T-cell (primary cell): ENCODE data around the gene HSD3B1. TPM values are rescaled to one million over a fixed set of nuclear protein-coding genes. Genes with fewer than 3 reads are reported as not detected.

Source experiments
- ATAC-seq, 4 experiments: fragments of 200-7000 bp in 3 of 4; fragments of 150-1000 bp in 1 of 4; cut with Tn5 transposase; replicated peaks in 1 of 4; 1 replicate in 3 of 4; 2 replicates in 1 of 4; pipeline ENCODE4 v1.10.0; 2021; ENCODE audit warnings: moderate library complexity in 3 of 4, mild to moderate bottlenecking in 2 of 4, moderate number of reproducible peaks in 1 of 4
- CTCF ChIA-PET, 2 donors: fragments of 300-600 bp; sonication (Branson Sonifier 250); formaldehyde crosslinking; loops; one replicate each; lab custom pipeline; 2022; ENCODE audit warnings: antibody characterized with exemption in 2 of 2; lab: Charles Lee
- POLR2A ChIA-PET, 2 donors: fragments of 300-600 bp; sonication (Branson Sonifier 250); formaldehyde crosslinking; loops; one replicate each; lab custom pipeline; 2022; ENCODE audit warnings: antibody characterized with exemption in 2 of 2; lab: Charles Lee
- DNase-seq, 35 experiments: peaks; one replicate each; pipeline versions ENCODE4 v3.0.0 to v3.0.0-alpha.2; 2013 to 2023
- H3K27ac ChIP-seq: one replicate; pipeline ENCODE4 v1.5.1; 2013; ENCODE audit warnings: low read length
- H3K27me3 ChIP-seq, 2 experiments: replicated peaks in 1 of 2; 1 replicate in 1 of 2; 2 replicates in 1 of 2; pipeline versions ENCODE4 v1.6.1 to v1.7.0; 2013; ENCODE audit warnings: low read length in 1 of 2, mixed read lengths in 1 of 2; ENCODE audit not compliant: control insufficient read depth in 2 of 2, insufficient read depth in 2 of 2; ENCODE audit errors: extremely low read depth in 1 of 2
- H3K36me3 ChIP-seq, 2 donors: 1 replicate in 1 of 2; 2 replicates in 1 of 2; pipeline versions ENCODE4 v1.6.1 to v1.7.0; 2013; ENCODE audit warnings: low read length in 1 of 2; ENCODE audit not compliant: control insufficient read depth in 2 of 2, insufficient read depth in 1 of 2; ENCODE audit errors: extremely low read depth in 1 of 2
- H3K4me1 ChIP-seq, 2 experiments: 1 replicate in 1 of 2; 2 replicates in 1 of 2; pipeline versions ENCODE4 v1.6.1 to v1.7.0; 2013; ENCODE audit warnings: low read length in 2 of 2, mixed read lengths in 1 of 2; ENCODE audit not compliant: insufficient read depth in 2 of 2, control insufficient read depth in 1 of 2; ENCODE audit errors: extremely low read depth in 1 of 2
- H3K4me3 ChIP-seq, 2 donors: 1 replicate in 1 of 2; 2 replicates in 1 of 2; pipeline versions ENCODE4 v1.5.1 to v1.7.0; 2013; ENCODE audit warnings: mild to moderate bottlenecking in 2 of 2, low read length in 1 of 2, moderate library complexity in 1 of 2; ENCODE audit not compliant: control insufficient read depth in 1 of 2; ENCODE audit errors: extremely low read depth in 1 of 2
- H3K9me3 ChIP-seq: 2 replicates; pipeline ENCODE4 v1.7.0; 2013
- H3K27ac Mint-ChIP-seq, 2 donors: one replicate each; pipeline ENCODE4 v1.8.0; 2020 to 2021; ENCODE audit warnings: mild to moderate bottlenecking in 2 of 2, mixed read lengths in 2 of 2
- H3K27me3 Mint-ChIP-seq, 2 donors: one replicate each; pipeline ENCODE4 v1.8.0; 2021 to 2022; ENCODE audit warnings: mixed read lengths in 2 of 2
- H3K36me3 Mint-ChIP-seq: one replicate; pipeline ENCODE4 v1.8.0; 2021; ENCODE audit warnings: mixed read lengths
- H3K4me1 Mint-ChIP-seq, 3 donors: one replicate each; pipeline ENCODE4 v1.8.0; 2020 to 2022; ENCODE audit warnings: mixed read lengths in 3 of 3, mild to moderate bottlenecking in 1 of 3
- H3K4me3 Mint-ChIP-seq, 3 donors: one replicate each; pipeline ENCODE4 v1.8.0; 2020 to 2022; ENCODE audit warnings: mild to moderate bottlenecking in 3 of 3, mixed read lengths in 3 of 3, moderate library complexity in 3 of 3
- H3K9me3 Mint-ChIP-seq, 3 donors: one replicate each; pipeline ENCODE4 v1.8.0; 2020 to 2022; ENCODE audit warnings: mixed read lengths in 3 of 3
- WGBS: methylation state at CpG from one replicate; pipeline ENCODE4 v1.1.5; 2013; ENCODE audit warnings: missing lambda C conversion rate; ENCODE audit not compliant: insufficient coverage; 5-methylcytosine and 5-hydroxymethylcytosine counted together
- total RNA-seq, 35 experiments: library from RNA in 6 of 35; stranded (reverse) in 6 of 35; fragments of 120-200 nt in 1 of 35; gene quantifications; one replicate each; pipeline versions ENCODE4 v1.2.1 to v1.2.4 and lab custom pipeline; 2013 to 2026

The HSD3B1 gene
- total RNA-seq, 5 donors from 2014 or later (not counting 1 experiment from before 2014, with no cell fraction given), result not detected

GRCh38 chr1:119535381-119535780 is 28.4 kb downstream of the HSD3B1 start:
- no peaks in the 10 kb centered on the region for H3K4me1 Mint-ChIP-seq
- peaks cover 0 to 10% (median 0%) of the 10 kb centered on the region in 3 donors for H3K9me3 Mint-ChIP-seq
- Histone ChIP-seq H3K4me3 (no peak overlapping the region), H3K4me1 (no peaks in the 10 kb centered on the region), H3K27me3 (peaks cover 0 to 2% of the 10 kb centered on the region in 2 experiments), H3K9me3 (no peaks in the 10 kb centered on the region), H3K27ac (no peak overlapping the region), H3K36me3 (no peaks in the 10 kb centered on the region)
- H3K27me3 Mint-ChIP-seq, result peaks cover 8 to 26% of the 10 kb centered on the region in 2 donors
- ChIA-PET POLR2A (no interaction called here), CTCF (no interaction called here)
- no peak overlapping the region for H3K27ac Mint-ChIP-seq
- H3K36me3 Mint-ChIP-seq, result no peaks in the 10 kb centered on the region
- DNase-seq (no peak), ATAC-seq (no peak)
- whole genome bisulfite sequencing, result no CpG with 5 or more reads among the region's 1 CpG
- H3K4me3 Mint-ChIP-seq, result no peak overlapping the region

- no peak overlapping the region for H3K27ac Mint-ChIP-seq
Measured at GRCh38 chr1:119537966-119538365, 31.0 kb downstream of the HSD3B1 start.

GRCh38 chr1:119539636-119540035 is 32.6 kb downstream of the HSD3B1 start:
- no peak overlapping the region for H3K27ac ChIP-seq
- Mint-ChIP-seq H3K9me3 (no peaks in the 10 kb centered on the region), H3K36me3 (no peaks in the 10 kb centered on the region), H3K4me1 (no peaks in the 10 kb centered on the region), H3K27me3 (peaks cover 4 to 27% of the 10 kb centered on the region in 2 donors), H3K4me3 (no peak overlapping the region), H3K27ac (no peak overlapping the region)
- CTCF ChIA-PET, result interaction anchor here in 1 of 2 donors (0.7 kb wide), 1 partner anchor 172 kb away, joined by 4 read pairs; no protein-coding TSS in a partner anchor
- no peaks in the 10 kb centered on the region for H3K36me3 ChIP-seq
- H3K9me3 ChIP-seq, result no peaks in the 10 kb centered on the region
- DNase-seq (no peak), ATAC-seq (no peak)
- no peaks in the 10 kb centered on the region for H3K4me1 ChIP-seq
- no peak overlapping the region for H3K4me3 ChIP-seq
- no peaks in the 10 kb centered on the region for H3K27me3 ChIP-seq
- POLR2A ChIA-PET, result interaction anchor here in 1 of 2 donors (0.6 kb wide), 1 partner anchor 214 kb away, joined by 6 read pairs; no protein-coding TSS in a partner anchor

More at GRCh38 chr1:119537966-119538365, 31.0 kb downstream of the HSD3B1 start:
- H3K4me1 Mint-ChIP-seq, result no peaks in the 10 kb centered on the region
- H3K27ac ChIP-seq, result no peak overlapping the region
- DNase-seq (no peak), ATAC-seq (no peak)
- peaks cover 0 to 2% of the 10 kb centered on the region in 2 experiments for H3K27me3 ChIP-seq
- no peaks in the 10 kb centered on the region for H3K9me3 ChIP-seq
- H3K27me3 Mint-ChIP-seq, result peaks cover 4 to 24% of the 10 kb centered on the region in 2 donors
- no peaks in the 10 kb centered on the region for H3K36me3 Mint-ChIP-seq
- H3K36me3 ChIP-seq, result no peaks in the 10 kb centered on the region
- no peak overlapping the region for H3K4me3 ChIP-seq
- 44% methylated on average over 1 of the region's 3 CpGs for WGBS
- CTCF ChIA-PET, result no interaction called here
- POLR2A ChIA-PET, result no interaction called here
- H3K4me3 Mint-ChIP-seq, result no peak overlapping the region
- no peaks in the 10 kb centered on the region for H3K4me1 ChIP-seq
- no peaks in the 10 kb centered on the region for H3K9me3 Mint-ChIP-seq

- Histone ChIP-seq H3K27ac (no peak overlapping the region), H3K4me3 (no peak overlapping the region), H3K9me3 (no peaks in the 10 kb centered on the region), H3K4me1 (no peaks in the 10 kb centered on the region), H3K36me3 (no peaks in the 10 kb centered on the region), H3K27me3 (no peaks in the 10 kb centered on the region)
- ChIA-PET POLR2A (no interaction called here), CTCF (no interaction called here)
- H3K27me3 Mint-ChIP-seq, result peaks cover 4 to 29% of the 10 kb centered on the region in 2 donors
- no peaks in the 10 kb centered on the region for H3K9me3 Mint-ChIP-seq
- no peak overlapping the region for H3K27ac Mint-ChIP-seq
- ATAC-seq (no peak), DNase-seq (no peak)
- no peaks in the 10 kb centered on the region for H3K36me3 Mint-ChIP-seq
- no peak overlapping the region for H3K4me3 Mint-ChIP-seq
- H3K4me1 Mint-ChIP-seq, result no peaks in the 10 kb centered on the region
- WGBS, result 73% methylated on average over 2 of the region's 3 CpGs
Measured at GRCh38 chr1:119541389-119541788, 34.4 kb downstream of the HSD3B1 start.

GRCh38 chr1:119542492-119542946 is 35.5 kb downstream of the HSD3B1 start:
- Mint-ChIP-seq H3K27me3 (peaks cover 6 to 26% of the 10 kb centered on the region in 2 donors), H3K9me3 (no peaks in the 10 kb centered on the region), H3K27ac (no peak overlapping the region), H3K4me3 (no peak overlapping the region), H3K4me1 (no peaks in the 10 kb centered on the region), H3K36me3 (no peaks in the 10 kb centered on the region)
- no peaks in the 10 kb centered on the region for H3K27me3 ChIP-seq
- no peaks in the 10 kb centered on the region for H3K9me3 ChIP-seq
- no peak for DNase-seq
- H3K27ac ChIP-seq, result no peak overlapping the region
- no peak overlapping the region for H3K4me3 ChIP-seq
- H3K36me3 ChIP-seq, result no peaks in the 10 kb centered on the region
- no CpG with 5 or more reads among the region's 2 CpGs for WGBS
- POLR2A ChIA-PET, result no interaction called here
- ATAC-seq, result no peak
- no peaks in the 10 kb centered on the region for H3K4me1 ChIP-seq
- CTCF ChIA-PET, result no interaction called here

- Histone ChIP-seq H3K27ac (no peak overlapping the region), H3K4me1 (no peaks in the 10 kb centered on the region), H3K36me3 (no peaks in the 10 kb centered on the region), H3K4me3 (no peak overlapping the region), H3K27me3 (peaks cover 0 to 6% of the 10 kb centered on the region in 2 experiments), H3K9me3 (no peaks in the 10 kb centered on the region)
- Mint-ChIP-seq H3K4me1 (no peaks in the 10 kb centered on the region), H3K27me3 (peaks cover 5 to 17% of the 10 kb centered on the region in 2 donors), H3K4me3 (no peak overlapping the region), H3K9me3 (no peaks in the 10 kb centered on the region), H3K27ac (no peak overlapping the region), H3K36me3 (no peaks in the 10 kb centered on the region)
- WGBS, result 63% methylated on average over 1 of the region's 3 CpGs
- ChIA-PET POLR2A (no interaction called here), CTCF (interaction anchor here in 1 of 2 donors (0.5 to 0.7 kb wide), 2 partner anchors 14 to 102 kb away, joined by 3 read pairs; no protein-coding TSS in a partner anchor)
- ATAC-seq, result no peak
- DNase-seq, result no peak
Measured at GRCh38 chr1:119544165-119544762, 37.3 kb downstream of the HSD3B1 start.
